Tibial nerve (tissue), 4 donors: ENCODE measurements around the gene ABRACL. TPM values are rescaled to one million over a fixed set of nuclear protein-coding genes. Genes with fewer than 3 reads are reported as not detected.

ENCODE experiments used
- DNase-seq, 2 donors: peaks; one replicate each; pipeline ENCODE4 v3.0.0-alpha.2; 2019; ENCODE audit warnings: low spot score in 2 of 2
- H3K27ac ChIP-seq, 4 donors: fragments of 200-600 bp; sonication (generic) in 3 of 4; one replicate each; pipeline ENCODE4 v1.5.1; 2017 to 2019; ENCODE audit warnings: mild to moderate bottlenecking in 1 of 4
- H3K27me3 ChIP-seq, 2 donors: fragments of 200-600 bp; sonication (generic) in 1 of 2; one replicate each; pipeline versions ENCODE4 v1.5.1 to v1.6.0; 2017 to 2019
- H3K36me3 ChIP-seq, 3 donors: fragments of 200-600 bp; sonication (generic); one replicate each; pipeline ENCODE4 v1.5.1; 2018 to 2019
- H3K4me1 ChIP-seq, 4 donors: fragments of 200-600 bp; sonication (generic) in 3 of 4; one replicate each; pipeline ENCODE4 v1.5.1; 2017 to 2019
- H3K4me3 ChIP-seq, 4 donors: fragments of 200-600 bp; sonication (generic) in 3 of 4; one replicate each; pipeline ENCODE4 v1.5.1; 2017 to 2019; ENCODE audit warnings: mild to moderate bottlenecking in 1 of 4, moderate library complexity in 1 of 4
- H3K9me3 ChIP-seq, 4 donors: fragments of 200-600 bp; sonication (generic) in 3 of 4; one replicate each; pipeline ENCODE4 v1.5.1; 2017 to 2019
- CTCF ChIP-seq, 5 experiments: fragments of 200-600 bp in 3 of 5; fragments of 450-650 bp in 2 of 5; sonication (generic) in 3 of 5; IDR thresholded peaks; one replicate each; pipeline ENCODE4 v1.5.1; 2016 to 2019; ENCODE audit warnings: antibody characterized with exemption in 5 of 5, mild to moderate bottlenecking in 3 of 5, moderate library complexity in 2 of 5
- EP300 ChIP-seq, 2 donors: sonication (generic); formaldehyde crosslinking; IDR thresholded peaks; one replicate each; pipeline ENCODE4 v1.6.1; 2017; ENCODE audit warnings: antibody characterized with exemption in 2 of 2, mild to moderate bottlenecking in 1 of 2
- POLR2A ChIP-seq, 2 donors: fragments of 450-650 bp; IDR thresholded peaks; one replicate each; pipeline ENCODE4 v1.6.1; 2017; ENCODE audit warnings: antibody characterized with exemption in 2 of 2, mild to moderate bottlenecking in 2 of 2, moderate library complexity in 2 of 2
- WGBS, 2 donors: methylation state at CpG; one replicate each; pipeline ENCODE4 v1.1.5; 2018; 5-methylcytosine and 5-hydroxymethylcytosine counted together
- total RNA-seq, 4 donors: library from RNA; depleted of rRNA; stranded (reverse); fragments of >200 nt; gene quantifications; one replicate each; pipeline ENCODE4 v1.1.0, GENCODE V29; 2016

Gene ABRACL
- total RNA-seq, 4 donors from 2014 or later = 2.2 to 4.6 (median 3.2) TPM

GRCh38 chr6:139003751-139004150, 24.8 kb upstream of the ABRACL start:
- no peaks in the 10 kb centered on the region for H3K36me3 ChIP-seq
- H3K4me1 ChIP-seq = no peaks in the 10 kb centered on the region
- no peaks in the 10 kb centered on the region for H3K9me3 ChIP-seq
- DNase-seq = no peak
- H3K4me3 ChIP-seq = no peak overlapping the region
- TF ChIP-seq CTCF (IDR thresholded peaks at IDR 0.05) (no peak), EP300 (IDR thresholded peaks at IDR 0.05) (no peak), POLR2A (IDR thresholded peaks at IDR 0.05) (no peak)
- H3K27ac ChIP-seq = no peak overlapping the region
- H3K27me3 ChIP-seq = no peaks in the 10 kb centered on the region

GRCh38 chr6:139006477-139006876, 22.1 kb upstream of the ABRACL start:
- Histone ChIP-seq H3K36me3 (no peaks in the 10 kb centered on the region), H3K4me3 (no peak overlapping the region), H3K9me3 (no peaks in the 10 kb centered on the region), H3K27me3 (no peaks in the 10 kb centered on the region), H3K27ac (no peak overlapping the region), H3K4me1 (no peaks in the 10 kb centered on the region)
- 85 to 87% methylated on average over 3 of the region's 3 CpGs for WGBS, 2 donors
- DNase-seq = no peak
- TF ChIP-seq POLR2A (IDR thresholded peaks at IDR 0.05) = no peak
- no peak for TF ChIP-seq CTCF (IDR thresholded peaks at IDR 0.05)
- no peak for TF ChIP-seq EP300 (IDR thresholded peaks at IDR 0.05)

- no peaks in the 10 kb centered on the region for H3K36me3 ChIP-seq
- no peaks in the 10 kb centered on the region for H3K9me3 ChIP-seq
- no peak for TF ChIP-seq POLR2A (IDR thresholded peaks at IDR 0.05)
- TF ChIP-seq CTCF (IDR thresholded peaks at IDR 0.05) = no peak
- TF ChIP-seq EP300 (IDR thresholded peaks at IDR 0.05) = no peak
- DNase-seq = no peak
- 100% methylated on average over 1 of the region's 1 CpG for WGBS, 2 donors
- H3K27ac ChIP-seq = no peak overlapping the region
- H3K27me3 ChIP-seq = no peaks in the 10 kb centered on the region
- H3K4me1 ChIP-seq = no peaks in the 10 kb centered on the region
- no peak overlapping the region for H3K4me3 ChIP-seq
These were observed 21.1 kb upstream of the ABRACL start for GRCh38 chr6:139007428-139007827.

- H3K27ac ChIP-seq = no peak overlapping the region
- no peak overlapping the region for H3K4me3 ChIP-seq
- peaks cover 0 to 5% (median 0%) of the 10 kb centered on the region in 4 donors for H3K4me1 ChIP-seq
- DNase-seq = no peak
- no peaks in the 10 kb centered on the region for H3K36me3 ChIP-seq
- H3K9me3 ChIP-seq = no peaks in the 10 kb centered on the region
- TF ChIP-seq CTCF (IDR thresholded peaks at IDR 0.05) (no peak), EP300 (IDR thresholded peaks at IDR 0.05) (no peak), POLR2A (IDR thresholded peaks at IDR 0.05) (no peak)
- WGBS, 2 donors = 81% methylated on average over 9 of the region's 9 CpGs
- no peaks in the 10 kb centered on the region for H3K27me3 ChIP-seq
These were observed 20.4 kb upstream of the ABRACL start for GRCh38 chr6:139008117-139008516.

GRCh38 chr6:139010674-139011073, 17.9 kb upstream of the ABRACL start:
- Histone ChIP-seq H3K9me3 (no peaks in the 10 kb centered on the region), H3K4me1 (peaks cover 0 to 8% (median 0%) of the 10 kb centered on the region in 4 donors), H3K27me3 (no peaks in the 10 kb centered on the region), H3K4me3 (no peak overlapping the region), H3K27ac (no peak overlapping the region), H3K36me3 (no peaks in the 10 kb centered on the region)
- no peak for DNase-seq
- no peak for TF ChIP-seq EP300 (IDR thresholded peaks at IDR 0.05)
- TF ChIP-seq POLR2A (IDR thresholded peaks at IDR 0.05) = no peak
- TF ChIP-seq CTCF (IDR thresholded peaks at IDR 0.05) = no peak
